B cell (primary cell): Measurements from ENCODE around the gene FASTK. TPM values are rescaled to one million over a fixed set of nuclear protein-coding genes. Genes with fewer than 3 reads are reported as not detected.

Experiments
- ATAC-seq: fragments of 200-7000 bp; cut with Tn5 transposase; one replicate; pipeline ENCODE4 v1.10.0; 2021; ENCODE audit warnings: low read depth, mild to moderate bottlenecking, moderate number of reproducible peaks, moderate library complexity
- CTCF ChIA-PET: fragments of 350-600 bp; sonication (Branson Sonifier 250); formaldehyde crosslinking; loops from one replicate; lab custom pipeline; 2021; ENCODE audit warnings: antibody characterized with exemption, inconsistent platforms; lab: Charles Lee
- POLR2A ChIA-PET: fragments of 350-600 bp; sonication (Branson Sonifier 250); formaldehyde crosslinking; loops from one replicate; lab custom pipeline; 2021; ENCODE audit warnings: antibody characterized with exemption; lab: Charles Lee
- DNase-seq: peaks from one replicate; pipeline ENCODE4 v3.0.0; 2013
- H2AFZ ChIP-seq: 2 replicates; pipeline ENCODE4 v1.6.1; 2012; ENCODE audit warnings: mild to moderate bottlenecking, low read depth, low read length; ENCODE audit not compliant: insufficient read depth, poor library complexity, severe bottlenecking
- H3K27ac ChIP-seq, 2 donors: 1 replicate in 1 of 2; 2 replicates in 1 of 2; pipeline ENCODE4 v1.5.1; 2012 to 2013; ENCODE audit warnings: low read length in 2 of 2, mild to moderate bottlenecking in 2 of 2, moderate library complexity in 1 of 2
- H3K27me3 ChIP-seq, 4 experiments: fragments of 200-600 bp in 1 of 4; sonication (generic) in 1 of 4; replicated peaks in 1 of 4; 1 replicate in 2 of 4; 2 replicates in 2 of 4; pipeline versions ENCODE4 v1.6.1 to v1.7.0; 2013 to 2016; ENCODE audit warnings: low read length in 3 of 4, mild to moderate bottlenecking in 2 of 4, mixed read lengths in 1 of 4, moderate library complexity in 1 of 4; ENCODE audit not compliant: insufficient read depth in 4 of 4, control insufficient read depth in 3 of 4; ENCODE audit errors: control extremely low read depth in 1 of 4
- H3K36me3 ChIP-seq, 2 experiments: replicated peaks in 1 of 2; 1 replicate in 1 of 2; 2 replicates in 1 of 2; pipeline versions ENCODE4 v1.6.1 to v1.7.1; 2013; ENCODE audit warnings: low read length in 1 of 2; ENCODE audit not compliant: insufficient read depth in 2 of 2, control insufficient read depth in 1 of 2; ENCODE audit errors: control extremely low read depth in 1 of 2, extremely low read depth in 1 of 2
- H3K4me1 ChIP-seq, 2 donors: fragments of 200-600 bp in 1 of 2; sonication (generic) in 1 of 2; 1 replicate in 1 of 2; 2 replicates in 1 of 2; pipeline versions ENCODE4 v1.5.1 to v1.6.1; 2013 to 2017; ENCODE audit warnings: low read length in 2 of 2; ENCODE audit not compliant: control insufficient read depth in 2 of 2, insufficient read depth in 2 of 2
- H3K4me2 ChIP-seq: replicated peaks from 2 replicates; pipeline ENCODE3; 2012; ENCODE audit warnings: mild to moderate bottlenecking, low read depth, low read length; ENCODE audit not compliant: poor library complexity, severe bottlenecking
- H3K4me3 ChIP-seq, 5 experiments: fragments of 200-600 bp in 1 of 5; sonication (generic) in 1 of 5; 1 replicate in 3 of 5; 2 replicates in 2 of 5; pipeline versions ENCODE4 v1.5.1 to v1.7.0; 2011 to 2016; ENCODE audit warnings: low read length in 4 of 5, mild to moderate bottlenecking in 4 of 5, low read depth in 2 of 5, control low read depth in 1 of 5, moderate library complexity in 1 of 5; ENCODE audit not compliant: insufficient read depth in 1 of 5; ENCODE audit errors: control extremely low read depth in 1 of 5, extremely low read depth in 1 of 5
- H3K79me2 ChIP-seq: fragments of 200-600 bp; sonication (generic); one replicate; pipeline ENCODE4 v1.6.0; 2016; ENCODE audit warnings: low read length; ENCODE audit not compliant: control insufficient read depth, insufficient read depth
- H3K9ac ChIP-seq: fragments of 200-600 bp; sonication (generic); 2 replicates; pipeline ENCODE4 v1.6.1; 2017; ENCODE audit warnings: mild to moderate bottlenecking, low read length, moderate library complexity
- H3K9me3 ChIP-seq, 3 donors: one replicate each; pipeline versions ENCODE4 v1.6.1 to v1.7.1; 2013; ENCODE audit warnings: low read length in 2 of 3; ENCODE audit not compliant: control insufficient read depth in 2 of 3, insufficient read depth in 1 of 3; ENCODE audit errors: control extremely low read depth in 1 of 3
- H4K20me1 ChIP-seq: 2 replicates; pipeline ENCODE4 v1.6.0; 2012; ENCODE audit warnings: mild to moderate bottlenecking, low read length; ENCODE audit not compliant: insufficient read depth, control insufficient read depth, poor library complexity, severe bottlenecking
- H3K27ac Mint-ChIP-seq: one replicate; pipeline ENCODE4 v1.8.0; 2021; ENCODE audit warnings: mixed read lengths
- H3K27me3 Mint-ChIP-seq: one replicate; pipeline ENCODE4 v1.8.0; 2021; ENCODE audit warnings: mixed read lengths
- H3K4me1 Mint-ChIP-seq: one replicate; pipeline ENCODE4 v1.8.0; 2021; ENCODE audit warnings: mixed read lengths
- H3K4me3 Mint-ChIP-seq: one replicate; pipeline ENCODE4 v1.8.0; 2021; ENCODE audit warnings: mixed read lengths
- H3K9me3 Mint-ChIP-seq: one replicate; pipeline ENCODE4 v1.8.0; 2022; ENCODE audit warnings: mixed read lengths; ENCODE audit not compliant: insufficient read depth
- CTCF ChIP-seq: fragments of 200-600 bp; IDR thresholded peaks from one replicate; pipeline ENCODE4 v1.8.0; 2022; ENCODE audit warnings: antibody characterized with exemption, mild to moderate bottlenecking
- EZH2 ChIP-seq: IDR thresholded peaks from 2 replicates; pipeline ENCODE4 v1.6.1; 2012; ENCODE audit warnings: borderline replicate concordance, low read depth, mild to moderate bottlenecking, moderate library complexity, low read length; ENCODE audit not compliant: insufficient read depth, poor library complexity, severe bottlenecking
- WGBS: methylation state at CpG from one replicate; pipeline ENCODE4 v1.1.5; 2013; ENCODE audit warnings: missing lambda C conversion rate; ENCODE audit not compliant: insufficient coverage; 5-methylcytosine and 5-hydroxymethylcytosine counted together
- intact Hi-C: fragments of 100-400 bp; cut with micrococcal nuclease; formaldehyde crosslinking; loops from one replicate; pipeline ENCODE4 v1.10.0; 2022
- polyA plus RNA-seq: library from polyadenylated mRNA; depleted of rRNA; stranded (reverse); fragments of >200 nt; gene quantifications from 2 replicates; pipeline ENCODE4 v1.2.3, GENCODE V29; 2012
- total RNA-seq, 2 donors: library from RNA; stranded (reverse); fragments of 120-200 nt in 1 of 2; gene quantifications; 1 replicate in 1 of 2; 2 replicates in 1 of 2; pipeline versions ENCODE4 v1.2.3 to v1.2.4, GENCODE V29; 2013 to 2022

The FASTK gene
- total and polyA plus RNA-seq, 2 donors (not counting 1 experiment from before 2014, with no cell fraction given): 120 to 258 TPM

DNA sequence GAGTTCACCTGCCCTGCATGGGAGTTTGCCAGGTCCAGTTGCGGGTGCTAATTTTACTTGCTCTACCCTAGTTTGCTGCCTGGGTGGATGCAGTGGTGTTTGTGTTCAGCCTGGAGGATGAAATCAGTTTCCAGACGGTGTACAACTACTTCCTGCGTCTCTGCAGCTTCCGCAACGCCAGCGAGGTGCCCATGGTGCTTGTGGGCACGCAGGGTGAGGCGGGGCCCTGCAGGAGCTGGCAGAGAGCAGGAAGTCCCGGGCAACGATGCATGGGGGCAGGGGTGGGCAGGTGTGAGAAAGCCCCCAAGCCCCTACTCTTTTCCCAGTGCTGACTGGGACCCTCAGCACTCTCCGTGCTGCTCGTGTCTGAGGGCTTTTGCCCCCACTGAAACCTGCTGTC lies 37.0 kb upstream of the FASTK start:
- Histone ChIP-seq H3K4me1 (no peaks in the 10 kb centered on the region), H3K4me3 (no peak overlapping the region), H3K4me2 (no peak overlapping the region), H3K36me3 (no peaks in the 10 kb centered on the region), H3K9ac (no peak overlapping the region), H3K27ac (no peak overlapping the region), H3K27me3 (peaks cover 0 to 22% (median 4%) of the 10 kb centered on the region in 4 experiments), H3K79me2 (no peaks in the 10 kb centered on the region), H4K20me1 (no peaks in the 10 kb centered on the region), H2AFZ (no peak overlapping the region), H3K9me3 (no peaks in the 10 kb centered on the region)
- no peak for TF ChIP-seq CTCF
- no peak for TF ChIP-seq EZH2
- Mint-ChIP-seq H3K9me3 (no peaks in the 10 kb centered on the region), H3K4me1 (peaks cover 10% of the 10 kb centered on the region), H3K4me3 (no peak overlapping the region), H3K27me3 (peaks cover 17% of the 10 kb centered on the region), H3K27ac (no peak overlapping the region)
- CTCF ChIA-PET: interaction anchor here (1.6 kb wide), 1 partner anchor 9 kb away, joined by 6 read pairs; no protein-coding TSS in a partner anchor
- DNase-seq (no peak), ATAC-seq (no peak)
- POLR2A ChIA-PET: interaction anchor here (0.6 kb wide), 1 partner anchor 1281 kb away, joined by 3 read pairs; no protein-coding TSS in a partner anchor
- 85% methylated on average over 12 of the region's 12 CpGs for WGBS
- intact Hi-C loops: no loop called here

- Histone ChIP-seq H3K4me3 (no peak overlapping the region), H3K4me2 (no peak overlapping the region)
Measured at GRCh38 chr7:151116603-151117440, 36.2 kb upstream of the FASTK start.

More at GRCh38 chr7:151116603-151117440, 36.2 kb upstream of the FASTK start:
- no peak for DNase-seq
- Mint-ChIP-seq H3K4me3 (peak overlapping the region; percentile 41), H3K27me3 (peaks cover 17% of the 10 kb centered on the region), H3K27ac (no peak overlapping the region), H3K9me3 (no peaks in the 10 kb centered on the region), H3K4me1 (peaks cover 10% of the 10 kb centered on the region)
- intact Hi-C loops: no loop called here
- Histone ChIP-seq H3K9me3 (no peaks in the 10 kb centered on the region), H3K36me3 (no peaks in the 10 kb centered on the region), H2AFZ (no peak overlapping the region), H3K9ac (no peak overlapping the region), H3K27me3 (peaks cover 0 to 22% (median 6%) of the 10 kb centered on the region in 4 experiments), H3K4me1 (no peaks in the 10 kb centered on the region), H4K20me1 (peaks cover 2% of the 10 kb centered on the region), H3K27ac (no peak overlapping the region), H3K79me2 (no peaks in the 10 kb centered on the region)
- TF ChIP-seq EZH2: no peak
- no peak for TF ChIP-seq CTCF
- 94% methylated on average over 25 of the region's 27 CpGs for WGBS
- POLR2A ChIA-PET: interaction anchor here (0.6 kb wide), 1 partner anchor 1280 kb away, joined by 3 read pairs; no protein-coding TSS in a partner anchor
- CTCF ChIA-PET: interaction anchor here (1.6 kb wide), 1 partner anchor 8 kb away, joined by 6 read pairs; no protein-coding TSS in a partner anchor
- no peak for ATAC-seq
